Vagina (tissue), 2 donors: ENCODE results near the gene NFIB. TPM values are rescaled to one million over a fixed set of nuclear protein-coding genes. Genes with fewer than 3 reads are reported as not detected.

Source experiments
- DNase-seq, 2 donors: peaks; one replicate each; pipeline ENCODE4 v3.0.0-alpha.2; 2017; ENCODE audit errors: extremely low spot score in 2 of 2
- H3K27ac ChIP-seq: fragments of 200-600 bp; sonication (generic); one replicate; pipeline ENCODE4 v1.5.1; 2019
- H3K27me3 ChIP-seq: fragments of 200-600 bp; sonication (generic); one replicate; pipeline ENCODE4 v1.5.1; 2019
- H3K36me3 ChIP-seq, 2 donors: fragments of 200-600 bp; sonication (generic); one replicate each; pipeline ENCODE4 v1.5.1; 2017 to 2019
- H3K4me1 ChIP-seq: fragments of 200-600 bp; sonication (generic); one replicate; pipeline ENCODE4 v1.5.1; 2019
- H3K4me3 ChIP-seq, 2 donors: fragments of 200-600 bp; sonication (generic); 1 replicate in 1 of 2; 2 replicates in 1 of 2; pipeline ENCODE4 v1.5.1; 2016 to 2019
- H3K9me3 ChIP-seq: fragments of 200-600 bp; sonication (generic); one replicate; pipeline ENCODE4 v1.5.1; 2019
- CTCF ChIP-seq, 3 experiments: fragments of 450-650 bp in 2 of 3; fragments of 200-600 bp in 1 of 3; sonication (generic) in 1 of 3; IDR thresholded peaks; one replicate each; pipeline ENCODE4 v1.5.1; 2017 to 2019; ENCODE audit warnings: antibody characterized with exemption in 3 of 3, mild to moderate bottlenecking in 2 of 3, moderate library complexity in 2 of 3
- POLR2A ChIP-seq, 2 donors: fragments of 450-650 bp; IDR thresholded peaks; one replicate each; pipeline ENCODE4 v1.6.1; 2017; ENCODE audit warnings: antibody characterized with exemption in 2 of 2, mild to moderate bottlenecking in 2 of 2, moderate library complexity in 2 of 2
- POLR2AphosphoS5 ChIP-seq, 2 donors: sonication (generic); formaldehyde crosslinking; IDR thresholded peaks; one replicate each; pipeline ENCODE4 v1.9.0; 2017; ENCODE audit warnings: antibody characterized with exemption in 2 of 2, mild to moderate bottlenecking in 2 of 2, low read depth in 1 of 2; ENCODE audit not compliant: insufficient read depth in 1 of 2
- intact Hi-C: fragments of 100-400 bp; cut with DNase I; formaldehyde crosslinking; loops from one replicate; pipeline ENCODE4 v1.15.1; 2023
- total RNA-seq: library from RNA; depleted of rRNA; stranded (reverse); fragments of >200 nt; gene quantifications from one replicate; pipeline ENCODE4 v1.2.3, GENCODE V29; 2016

NFIB gene
- total RNA-seq, 1 donor from 2014 or later: 73.4 TPM

- TF ChIP-seq CTCF (IDR thresholded peaks at IDR 0.05) (no peak), POLR2AphosphoS5 (IDR thresholded peaks at IDR 0.05; ENCODE audit: insufficient read depth in 1 of 2, low read depth in 1 of 2) (no peak), POLR2A (IDR thresholded peaks at IDR 0.05) (no peak)
- Histone ChIP-seq H3K36me3 (no peaks in the 10 kb centered on the region), H3K27me3 (no peaks in the 10 kb centered on the region), H3K4me3 (no peak overlapping the region), H3K27ac (no peak overlapping the region), H3K9me3 (no peaks in the 10 kb centered on the region), H3K4me1 (peaks cover 23% of the 10 kb centered on the region)
- intact Hi-C loops: no loop called here
- DNase-seq: no peak
These were observed 70.4 kb downstream of the NFIB start for GRCh38 chr9:14243514-14244042.

- H3K27me3 ChIP-seq: no peaks in the 10 kb centered on the region
- TF ChIP-seq POLR2A (IDR thresholded peaks at IDR 0.05) (no peak), CTCF (IDR thresholded peaks at IDR 0.05) (no peak), POLR2AphosphoS5 (IDR thresholded peaks at IDR 0.05; ENCODE audit: insufficient read depth in 1 of 2, low read depth in 1 of 2) (no peak)
- H3K27ac ChIP-seq: no peak overlapping the region
- intact Hi-C loops: no loop called here
- DNase-seq: no peak
- no peak overlapping the region for H3K4me3 ChIP-seq
- no peaks in the 10 kb centered on the region for H3K9me3 ChIP-seq
- H3K36me3 ChIP-seq: no peaks in the 10 kb centered on the region
- peaks cover 25% of the 10 kb centered on the region for H3K4me1 ChIP-seq
These were observed 71.7 kb downstream of the NFIB start for GRCh38 chr9:14242150-14242805.

GRCh38 chr9:14240537-14240936 lies 73.4 kb downstream of the NFIB start:
- intact Hi-C loops: no loop called here

GRCh38 chr9:14238518-14238917 lies 75.4 kb downstream of the NFIB start:
- TF ChIP-seq POLR2A (IDR thresholded peaks at IDR 0.05) (no peak), POLR2AphosphoS5 (IDR thresholded peaks at IDR 0.05; ENCODE audit: insufficient read depth in 1 of 2, low read depth in 1 of 2) (peak in 1 of 2 donors; percentile 83)
- H3K36me3 ChIP-seq: no peaks in the 10 kb centered on the region
- H3K4me1 ChIP-seq: peaks cover 34% of the 10 kb centered on the region
- no peaks in the 10 kb centered on the region for H3K9me3 ChIP-seq
- H3K27me3 ChIP-seq: no peaks in the 10 kb centered on the region
- no peak overlapping the region for H3K4me3 ChIP-seq
- no peak overlapping the region for H3K27ac ChIP-seq
- intact Hi-C loops: no loop called here
- DNase-seq: no peak

More at GRCh38 chr9:14240537-14240936, 73.4 kb downstream of the NFIB start:
- Histone ChIP-seq H3K27me3 (no peaks in the 10 kb centered on the region), H3K27ac (no peak overlapping the region), H3K9me3 (no peaks in the 10 kb centered on the region), H3K4me3 (no peak overlapping the region), H3K36me3 (no peaks in the 10 kb centered on the region), H3K4me1 (peaks cover 34% of the 10 kb centered on the region)
- TF ChIP-seq POLR2A (IDR thresholded peaks at IDR 0.05) (no peak), CTCF (IDR thresholded peaks at IDR 0.05) (no peak), POLR2AphosphoS5 (IDR thresholded peaks at IDR 0.05; ENCODE audit: insufficient read depth in 1 of 2, low read depth in 1 of 2) (no peak)
- no peak for DNase-seq

GRCh38 chr9:14238079-14238478 lies 75.9 kb downstream of the NFIB start:
- no peak for DNase-seq
- H3K36me3 ChIP-seq: no peaks in the 10 kb centered on the region
- TF ChIP-seq POLR2AphosphoS5 (IDR thresholded peaks at IDR 0.05; ENCODE audit: insufficient read depth in 1 of 2, low read depth in 1 of 2) (no peak), CTCF (IDR thresholded peaks at IDR 0.05) (no peak), POLR2A (IDR thresholded peaks at IDR 0.05) (no peak)
- H3K9me3 ChIP-seq: no peaks in the 10 kb centered on the region
- H3K27me3 ChIP-seq: no peaks in the 10 kb centered on the region
- intact Hi-C loops: no loop called here
- H3K27ac ChIP-seq: no peak overlapping the region
- no peak overlapping the region for H3K4me3 ChIP-seq
- H3K4me1 ChIP-seq: peaks cover 34% of the 10 kb centered on the region
